Measurements from ENCODE around the gene RGSL1. TPM values are rescaled to one million over a fixed set of nuclear protein-coding genes. Genes with fewer than 3 reads are reported as not detected.

Gene RGSL1
- total RNA-seq, 1 donor from 2014 or later = not detected

DNA sequence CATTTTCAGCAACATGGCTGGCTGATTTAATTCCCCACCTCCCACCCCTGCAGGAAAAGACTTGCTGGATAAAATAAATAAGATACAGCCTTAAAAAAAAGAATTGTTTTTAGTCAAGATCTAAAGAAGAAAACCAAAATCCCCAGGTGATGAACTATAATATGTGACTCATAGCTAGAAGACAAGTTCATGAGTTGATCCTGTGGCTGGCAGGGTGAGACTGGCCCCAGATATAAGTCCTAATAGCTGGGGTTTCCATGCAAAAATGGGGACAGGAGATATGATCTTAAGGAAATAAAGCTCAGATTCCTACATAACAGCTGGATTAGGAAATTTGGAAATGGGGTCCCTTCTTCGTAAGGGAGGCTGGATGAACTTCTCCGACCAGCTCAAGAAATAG, 21.9 kb upstream of the RGSL1 start:
- TF ChIP-seq, protein P1, sequence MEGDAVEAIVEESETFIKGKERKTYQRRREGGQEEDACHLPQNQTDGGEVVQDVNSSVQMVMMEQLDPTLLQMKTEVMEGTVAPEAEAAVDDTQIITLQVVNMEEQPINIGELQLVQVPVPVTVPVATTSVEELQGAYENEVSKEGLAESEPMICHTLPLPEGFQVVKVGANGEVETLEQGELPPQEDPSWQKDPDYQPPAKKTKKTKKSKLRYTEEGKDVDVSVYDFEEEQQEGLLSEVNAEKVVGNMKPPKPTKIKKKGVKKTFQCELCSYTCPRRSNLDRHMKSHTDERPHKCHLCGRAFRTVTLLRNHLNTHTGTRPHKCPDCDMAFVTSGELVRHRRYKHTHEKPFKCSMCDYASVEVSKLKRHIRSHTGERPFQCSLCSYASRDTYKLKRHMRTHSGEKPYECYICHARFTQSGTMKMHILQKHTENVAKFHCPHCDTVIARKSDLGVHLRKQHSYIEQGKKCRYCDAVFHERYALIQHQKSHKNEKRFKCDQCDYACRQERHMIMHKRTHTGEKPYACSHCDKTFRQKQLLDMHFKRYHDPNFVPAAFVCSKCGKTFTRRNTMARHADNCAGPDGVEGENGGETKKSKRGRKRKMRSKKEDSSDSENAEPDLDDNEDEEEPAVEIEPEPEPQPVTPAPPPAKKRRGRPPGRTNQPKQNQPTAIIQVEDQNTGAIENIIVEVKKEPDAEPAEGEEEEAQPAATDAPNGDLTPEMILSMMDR (conservative IDR thresholded peaks at IDR 0.05; ENCODE audit: low read depth, low read length) = no peak
- DNase-seq (ENCODE audit: low read depth) = no peak
- no peak overlapping the region for H3K4me3 ChIP-seq (ENCODE audit: low read depth, low read length)

DNA sequence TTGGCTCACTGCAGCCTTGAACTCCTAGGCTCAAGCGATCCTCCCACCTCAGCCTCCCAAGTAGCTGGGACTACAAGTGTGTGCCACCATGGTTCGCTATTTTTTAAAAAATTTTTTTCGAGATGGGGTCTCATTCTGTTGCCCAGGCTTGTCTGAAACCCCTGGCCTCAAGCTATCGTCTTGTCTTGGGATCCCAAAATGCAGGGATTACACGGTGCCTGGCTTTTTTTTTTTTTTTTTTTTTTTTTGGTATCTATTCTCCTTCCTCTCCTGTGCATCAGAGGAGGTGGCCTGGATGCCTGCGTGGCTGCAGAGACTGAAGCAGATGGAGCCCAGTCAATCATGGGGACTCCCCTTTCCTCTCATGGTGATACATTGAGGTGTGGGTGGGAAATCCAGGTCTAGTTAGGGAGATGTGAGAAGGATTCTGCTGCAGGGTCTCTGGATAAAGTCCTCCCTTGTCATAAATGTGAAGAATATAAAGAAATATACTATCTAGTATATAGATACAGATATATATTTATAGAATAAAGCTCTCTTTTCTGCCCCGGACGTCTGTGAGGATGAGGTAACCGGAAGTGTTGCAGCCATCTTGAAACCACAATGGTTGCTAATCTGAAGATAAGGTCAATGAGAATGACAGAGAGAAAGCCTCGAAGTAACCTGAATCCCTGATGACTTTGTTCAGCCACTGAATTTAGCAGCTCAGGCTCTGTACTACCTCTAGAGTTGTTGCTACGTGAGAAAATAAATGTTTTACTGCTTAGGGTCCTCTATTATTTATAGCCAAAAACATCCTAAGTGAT, 19.5 kb upstream of the RGSL1 start:
- H3K4me3 ChIP-seq (ENCODE audit: low read depth, low read length) = no peak overlapping the region
- TF ChIP-seq, protein P1 (conservative IDR thresholded peaks at IDR 0.05; ENCODE audit: low read depth, low read length) = no peak
- no peak for DNase-seq (ENCODE audit: low read depth)

DNA sequence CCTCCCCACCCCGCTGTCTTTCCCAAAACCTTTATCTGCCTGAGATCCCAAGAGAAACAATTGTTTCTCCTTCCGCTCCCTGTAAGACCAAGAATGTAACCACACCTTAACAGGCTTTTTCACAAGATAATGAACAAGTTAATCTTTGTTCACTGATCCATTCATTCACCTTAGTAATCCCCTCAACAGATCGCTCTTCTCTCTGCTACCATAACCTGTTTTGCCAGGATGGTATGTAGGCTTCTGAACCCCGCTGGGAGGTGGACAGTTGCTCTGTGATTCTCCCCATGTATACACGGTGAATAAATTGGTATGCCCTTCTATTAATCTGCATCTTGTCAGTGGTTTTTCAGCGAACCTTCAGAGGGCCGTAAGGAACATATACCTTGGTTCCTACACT, 18.7 kb upstream of the RGSL1 start:
- TF ChIP-seq, protein P1 (conservative IDR thresholded peaks at IDR 0.05; ENCODE audit: low read depth, low read length) = no peak
- H3K4me3 ChIP-seq (ENCODE audit: low read depth, low read length) = no peak overlapping the region
- no peak for DNase-seq (ENCODE audit: low read depth)

DNA sequence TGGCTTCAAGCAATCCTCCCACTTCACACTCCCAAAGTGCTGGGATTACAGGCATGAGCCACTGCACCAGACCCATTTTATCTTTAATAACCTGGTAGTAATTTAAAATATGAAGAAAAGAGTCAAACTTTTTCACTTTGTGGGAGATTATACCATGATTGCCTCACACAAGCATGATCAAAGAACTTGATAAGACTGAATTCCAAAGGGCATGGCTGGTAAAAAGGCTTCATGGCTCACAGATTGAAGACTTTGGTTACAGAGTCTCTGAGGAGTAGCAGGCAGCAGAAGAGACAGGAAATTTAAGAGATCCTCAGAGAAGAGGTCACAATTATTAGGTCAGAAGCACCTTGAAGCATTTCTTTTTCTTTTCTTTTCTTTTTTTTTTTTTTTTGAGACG, 16.4 kb upstream of the RGSL1 start:
- no peak for DNase-seq (ENCODE audit: low read depth)
- TF ChIP-seq, protein P1 (conservative IDR thresholded peaks at IDR 0.05; ENCODE audit: low read depth, low read length) = no peak
- no peak overlapping the region for H3K4me3 ChIP-seq (ENCODE audit: low read depth, low read length)

DNA sequence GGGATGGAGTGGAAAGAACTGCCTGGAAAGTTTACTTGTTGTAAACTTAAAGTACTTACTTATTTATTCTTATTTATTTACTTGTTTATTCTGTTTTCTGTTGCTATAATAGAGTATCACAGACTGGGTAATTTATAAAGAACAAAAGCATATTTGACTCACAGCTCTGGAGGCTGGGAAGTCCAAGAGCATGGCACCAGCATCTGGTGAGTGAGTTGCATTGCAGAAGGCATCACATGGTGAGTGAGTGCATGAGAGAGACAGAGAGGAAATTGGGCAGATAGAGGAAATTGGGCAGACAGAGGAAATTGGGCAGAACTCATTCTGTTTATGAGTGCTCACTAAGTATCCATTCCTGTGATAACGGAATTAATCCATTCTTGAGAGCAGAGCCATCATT, 11.6 kb upstream of the RGSL1 start:
- no peak for DNase-seq (ENCODE audit: low read depth)
- H3K4me3 ChIP-seq (ENCODE audit: low read depth, low read length) = no peak overlapping the region
- TF ChIP-seq, protein P1 (conservative IDR thresholded peaks at IDR 0.05; ENCODE audit: low read depth, low read length) = no peak

DNA sequence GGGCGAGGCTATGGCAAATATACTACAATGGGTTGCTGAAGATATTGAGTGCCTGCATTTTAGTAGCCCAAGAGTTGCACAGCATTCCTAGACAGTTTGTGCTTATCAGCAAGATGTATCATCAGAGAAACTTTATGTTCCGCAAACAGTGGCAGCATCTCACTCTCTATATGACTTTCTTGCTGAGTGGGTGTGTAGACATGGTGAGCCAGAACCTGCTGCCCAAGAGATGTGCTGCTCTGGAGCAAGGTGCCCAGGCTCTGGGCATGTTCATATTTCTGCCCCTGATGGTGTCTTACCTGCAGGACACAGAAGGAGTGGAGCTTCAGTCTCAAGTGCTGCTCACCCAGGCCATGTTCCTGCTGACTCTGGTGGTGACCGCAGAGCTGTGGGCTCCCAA, 8.2 kb upstream of the RGSL1 start:
- no peak for DNase-seq (ENCODE audit: low read depth)
- TF ChIP-seq, protein P1 (conservative IDR thresholded peaks at IDR 0.05; ENCODE audit: low read depth, low read length) = no peak
- no peak overlapping the region for H3K4me3 ChIP-seq (ENCODE audit: low read depth, low read length)

DNA sequence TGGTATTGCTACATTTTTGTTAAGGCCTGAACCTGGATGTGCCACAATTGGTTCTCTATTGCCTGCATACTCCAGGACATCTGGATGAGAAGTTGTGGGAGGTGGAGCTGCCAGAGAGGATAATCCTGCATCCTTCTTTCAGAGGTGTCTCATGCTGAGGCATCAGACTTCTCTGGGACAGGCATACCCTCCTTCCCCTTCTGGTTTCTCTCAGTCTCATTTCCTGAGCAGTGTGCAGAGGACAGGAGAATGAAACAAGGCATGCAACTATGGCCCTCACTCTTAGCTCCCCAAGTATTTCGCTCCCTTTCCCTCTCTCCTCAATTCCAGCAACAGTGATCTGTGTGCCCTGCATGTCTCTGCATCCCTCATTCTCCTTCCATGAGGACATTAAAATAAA, 7.6 kb upstream of the RGSL1 start:
- H3K4me3 ChIP-seq (ENCODE audit: low read depth, low read length) = no peak overlapping the region

More for the DNA sequence above, 7.6 kb upstream of the RGSL1 start:
- DNase-seq (ENCODE audit: low read depth) = no peak
- TF ChIP-seq, protein P1 (conservative IDR thresholded peaks at IDR 0.05; ENCODE audit: low read depth, low read length) = no peak

Measured in epithelial cell of proximal tubule (primary cell).